Stimulated activated CD4-positive, alpha-beta T cell treated with anti-CD3 and anti-CD28 coated beads, Interleukin-1b, Interleukin-23, amount 100 ng/mL, for 24 hours (primary cell): ENCODE data around the gene MTPN.

ENCODE experiments used
- DNase-seq, 4 experiments: peaks; one replicate each; pipeline ENCODE4 v3.0.0-alpha.2; 2020; ENCODE audit warnings: low read depth in 4 of 4, low spot score in 1 of 4

MTPN gene

GRCh38 chr7:135929249-135929648 lies 47.9 kb downstream of the MTPN start:
- no peak for DNase-seq

GRCh38 chr7:135928136-135928535 lies 49.0 kb downstream of the MTPN start:
- DNase-seq, result no peak

- DNase-seq, result no peak
These were observed 51.9 kb downstream of the MTPN start for GRCh38 chr7:135925210-135925609.

- no peak for DNase-seq
These were observed 52.9 kb downstream of the MTPN start for GRCh38 chr7:135924302-135924701.

GRCh38 chr7:135922263-135922662 lies 54.9 kb downstream of the MTPN start:
- no peak for DNase-seq

- DNase-seq, result no peak
These were observed 56.7 kb downstream of the MTPN start for GRCh38 chr7:135920478-135920877.

GRCh38 chr7:135919071-135919841 lies 57.9 kb downstream of the MTPN start:
- no peak for DNase-seq

- no peak for DNase-seq
These were observed 59.0 kb downstream of the MTPN start for GRCh38 chr7:135918134-135918533.

GRCh38 chr7:135917721-135918120 lies 59.4 kb downstream of the MTPN start:
- no peak for DNase-seq

GRCh38 chr7:135914346-135914745 lies 62.8 kb downstream of the MTPN start:
- DNase-seq, result no peak

GRCh38 chr7:135913404-135913803 lies 63.8 kb downstream of the MTPN start:
- DNase-seq, result no peak

- no peak for DNase-seq
These were observed 66.1 kb downstream of the MTPN start for GRCh38 chr7:135911099-135911498.

GRCh38 chr7:135910393-135911036 lies 66.6 kb downstream of the MTPN start:
- no peak for DNase-seq

GRCh38 chr7:135905858-135906257 lies 71.3 kb downstream of the MTPN start:
- no peak for DNase-seq

- DNase-seq, result no peak
These were observed 71.8 kb downstream of the MTPN start for GRCh38 chr7:135905355-135905754.

GRCh38 chr7:135904282-135904681 lies 72.9 kb downstream of the MTPN start:
- no peak for DNase-seq

GRCh38 chr7:135901585-135902540 lies 75.3 kb downstream of the MTPN start:
- no peak for DNase-seq

GRCh38 chr7:135900065-135900546 lies 77.1 kb downstream of the MTPN start:
- no peak for DNase-seq

- no peak for DNase-seq
These were observed 77.6 kb downstream of the MTPN start for GRCh38 chr7:135899458-135900064.

GRCh38 chr7:135898226-135898625 lies 78.9 kb downstream of the MTPN start:
- DNase-seq, result no peak

GRCh38 chr7:135894816-135895215 lies 82.3 kb downstream of the MTPN start:
- DNase-seq, result no peak
